Activated naive CD8-positive, alpha-beta T cell treated with anti-CD3 and anti-CD28 coated beads, Interleukin-2, amount 50 U/mL, for 16 hours (primary cell): ENCODE measurements around the gene ZNF813.
A peak's percentile ranks its signal among the peaks of the same experiment; 100 is the strongest.
"Not testable (repeated sequence)": the region's sequence is repeated elsewhere in the genome, so short reads cannot be mapped to it uniquely, and the experiment has no call there.

ENCODE experiments used
- DNase-seq: peaks from one replicate; pipeline ENCODE4 v3.0.0-alpha.2; 2020; ENCODE audit warnings: low read depth, low spot score

The ZNF813 gene

DNA sequence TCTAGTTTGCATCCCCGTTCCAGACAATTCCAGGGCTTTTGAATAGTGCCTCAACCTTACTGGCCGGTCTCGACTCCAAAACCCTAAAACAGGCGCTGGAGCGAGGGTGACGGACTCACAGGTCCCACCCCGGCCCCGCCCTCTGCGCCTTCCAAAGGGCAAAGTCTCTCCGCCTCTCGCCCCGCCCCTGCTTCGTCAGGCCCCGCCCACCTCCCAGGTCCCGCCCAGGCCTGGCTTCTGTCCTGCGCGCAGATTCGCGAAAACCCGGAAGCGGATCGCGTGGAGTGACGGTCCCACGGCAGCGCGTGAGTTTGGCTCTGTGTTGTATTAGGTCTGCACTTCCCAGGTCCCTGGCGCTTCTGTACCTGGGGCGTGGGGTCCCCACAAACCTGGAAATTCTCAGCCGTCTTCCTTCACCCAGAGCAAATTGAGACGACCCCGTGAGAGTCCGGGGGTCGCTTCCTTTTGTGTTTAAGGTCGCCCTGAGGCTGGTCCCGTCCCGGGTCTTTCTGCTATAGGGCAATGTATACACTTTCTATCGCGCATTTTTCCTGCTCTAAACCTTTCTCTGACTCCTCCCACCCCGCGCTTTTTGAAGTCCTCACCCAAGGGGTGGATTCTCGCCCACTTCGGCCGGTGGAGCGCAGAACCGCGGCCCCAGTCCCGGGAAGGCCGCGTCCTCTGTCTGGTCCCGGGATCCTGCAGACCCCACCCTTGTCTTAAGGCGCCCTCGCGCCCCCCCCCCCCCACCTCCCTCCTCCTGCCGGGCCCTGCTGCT lies at the start of gene ZNF813:
Gene ZNF813 (plus strand): TSS at position 249 of the 778 bp plus-strand sequence. CDS start 16,090 bp downstream, outside the sequence.
- DNase-seq = peak; percentile 94

DNA sequence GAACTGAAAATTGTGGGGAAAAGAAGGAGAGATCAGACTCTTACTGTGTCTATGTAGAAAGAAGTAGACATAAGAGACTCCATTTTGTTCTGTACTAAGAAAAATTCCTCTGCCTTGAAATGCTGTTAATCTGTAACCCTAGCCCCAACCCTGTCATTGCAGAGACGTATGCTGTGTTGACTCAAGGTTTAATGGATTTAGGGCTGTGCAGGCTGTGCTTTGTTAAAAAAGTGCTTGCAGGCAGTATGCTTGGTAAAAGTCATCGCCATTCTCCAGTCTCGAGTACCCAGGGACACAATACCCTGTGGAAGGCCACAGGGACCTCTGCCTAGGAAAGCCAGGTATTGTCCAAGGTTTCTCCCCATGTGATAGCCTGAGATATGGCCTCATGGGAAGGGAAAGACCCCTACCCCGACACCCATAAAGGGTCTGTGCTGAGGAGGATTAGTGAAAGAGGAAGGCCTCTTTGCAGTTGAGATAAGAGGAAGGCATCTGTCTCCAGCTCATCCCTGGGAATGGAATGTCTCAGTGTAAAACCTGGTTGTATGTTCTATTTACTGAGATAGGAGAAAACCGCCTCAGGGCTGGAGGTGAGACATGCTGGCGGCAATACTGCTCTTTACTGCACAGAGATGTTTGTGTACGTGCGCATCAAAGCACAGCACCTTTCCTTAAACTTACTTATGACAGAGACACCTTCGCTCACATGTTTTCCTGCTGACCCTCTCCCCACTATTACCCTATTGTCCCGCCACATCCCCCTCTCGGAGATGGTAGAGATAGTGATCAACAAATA lies 46.8 kb upstream of the ZNF813 start:
- DNase-seq = not testable (repeated sequence)

DNA sequence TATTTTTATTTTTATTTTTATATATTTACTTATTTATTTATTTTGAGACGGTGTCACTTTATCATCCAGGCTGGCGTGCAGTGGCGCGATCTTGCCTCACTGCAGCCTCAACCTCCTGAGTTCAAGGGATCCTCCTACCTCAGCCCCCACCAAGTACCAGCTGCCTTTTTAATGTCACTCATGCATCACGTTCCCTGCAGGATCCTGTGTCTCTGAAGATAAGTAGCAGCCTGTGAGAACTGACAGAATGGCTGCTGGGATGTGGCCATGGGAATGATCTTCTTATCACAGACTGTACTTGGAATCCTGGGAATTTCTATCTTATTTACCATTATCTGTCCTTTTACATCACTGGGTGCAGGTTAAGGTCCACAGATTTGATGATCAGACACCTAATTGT lies 45.0 kb upstream of the ZNF813 start:
- DNase-seq = no peak

DNA sequence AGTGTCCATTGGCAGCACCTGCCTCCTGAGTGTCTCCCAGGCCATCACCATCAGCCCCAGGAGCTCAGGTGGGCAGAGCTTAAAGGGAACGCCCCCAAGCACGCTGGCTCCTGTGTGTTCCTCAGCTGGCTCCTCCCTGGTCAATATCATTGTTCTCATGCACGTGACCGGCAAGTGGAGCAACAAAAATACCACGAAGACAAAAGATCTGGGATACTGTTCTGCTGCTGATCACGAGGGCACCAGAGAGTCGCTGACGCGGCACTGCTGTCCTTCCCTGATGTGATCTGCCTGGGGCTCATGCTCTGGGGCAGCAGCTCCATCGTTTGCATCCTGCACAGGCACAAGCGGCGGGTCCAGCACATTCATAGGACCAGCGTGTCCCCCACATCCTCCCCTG lies 44.5 kb upstream of the ZNF813 start:
- not testable (repeated sequence) for DNase-seq

DNA sequence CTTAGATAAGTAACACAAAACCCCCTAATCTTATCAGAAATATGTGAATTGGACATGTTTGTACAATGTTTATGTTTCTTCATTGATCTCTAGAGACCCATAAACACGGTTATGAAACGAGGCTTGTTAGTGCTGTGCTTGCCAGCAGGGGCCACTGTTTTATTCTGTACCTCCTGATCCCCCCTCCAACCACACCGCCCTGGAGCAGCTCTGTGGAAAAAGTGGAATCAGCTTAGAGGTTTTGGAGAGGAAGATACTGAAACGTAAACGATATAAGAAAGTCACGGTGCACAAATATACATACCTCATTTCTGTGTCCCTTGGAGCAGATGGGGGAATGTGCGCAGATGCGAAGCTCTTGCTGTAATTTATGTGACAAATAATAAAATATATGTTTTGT lies 43.9 kb upstream of the ZNF813 start:
- DNase-seq = not testable (repeated sequence)

DNA sequence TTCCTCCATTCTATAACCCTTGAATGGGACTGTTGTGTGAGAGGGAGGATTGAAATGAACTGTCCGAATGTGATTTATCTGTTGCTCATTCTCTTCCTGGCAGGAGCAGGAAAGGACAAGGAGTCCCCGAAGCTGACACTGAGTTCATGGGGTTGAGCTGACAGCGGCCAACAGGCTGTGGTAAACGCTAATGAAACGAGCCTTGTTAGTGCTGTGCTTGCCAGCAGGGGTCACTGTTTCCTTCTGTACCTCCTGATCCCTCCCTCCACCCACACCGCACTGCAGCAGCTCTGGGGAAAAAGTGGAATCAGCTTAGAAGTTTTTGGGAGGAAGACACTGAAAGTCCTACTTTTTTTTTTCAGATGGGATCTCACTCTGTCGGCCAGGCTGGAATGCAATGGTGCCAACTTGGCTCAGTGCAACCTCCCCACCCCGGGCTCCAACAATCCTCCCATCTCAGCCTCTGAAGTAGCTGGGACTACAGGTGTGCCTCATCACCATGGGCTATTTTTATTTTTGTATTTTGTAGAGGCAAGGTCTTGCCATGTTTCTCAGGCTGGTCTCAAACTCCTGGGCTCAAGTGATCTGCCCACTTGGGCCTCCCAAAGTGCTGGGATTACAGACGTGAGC lies 42.5 kb upstream of the ZNF813 start:
- peak; percentile 39 for DNase-seq

DNA sequence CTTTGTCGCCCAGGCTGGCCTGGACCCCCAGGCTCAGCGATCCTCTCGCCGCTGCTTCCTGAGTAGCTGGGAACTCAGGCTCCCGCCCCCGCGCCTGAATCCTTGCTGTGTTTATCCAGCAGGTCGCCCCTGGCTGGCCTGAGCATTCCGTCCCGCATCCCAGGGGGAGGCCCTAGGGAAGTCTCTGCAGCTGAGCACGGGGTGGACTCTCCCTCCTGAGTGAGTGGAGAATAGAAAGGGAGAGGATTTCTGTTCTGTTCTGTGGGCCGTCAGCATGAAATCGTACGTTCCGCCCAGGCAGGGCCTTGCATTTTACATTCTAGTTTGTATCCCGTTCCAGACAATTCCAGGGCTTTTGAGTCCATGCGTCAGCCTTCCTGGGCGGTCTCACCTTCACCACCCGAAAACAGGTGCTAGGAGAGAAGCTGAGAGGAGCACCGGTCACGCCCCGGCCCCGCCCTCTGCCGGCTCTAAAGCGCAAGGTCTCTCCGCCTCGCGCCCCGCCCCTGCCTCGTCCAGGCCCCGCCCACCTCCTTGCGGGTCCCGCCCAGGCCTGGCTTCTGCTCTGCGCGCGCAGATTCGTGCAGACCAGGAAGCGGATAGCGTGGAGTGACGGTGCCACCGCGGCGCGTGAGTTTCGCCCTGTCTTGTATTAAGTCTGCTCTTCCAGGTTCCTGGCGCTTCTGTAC lies 36.0 kb upstream of the ZNF813 start, which contains the start of gene ZNF761:
Gene ZNF761 (plus strand): TSS at position 586 of the 689 bp plus-strand sequence. CDS start 15,285 bp downstream, outside the sequence.
- peak; percentile 94 for DNase-seq

DNA sequence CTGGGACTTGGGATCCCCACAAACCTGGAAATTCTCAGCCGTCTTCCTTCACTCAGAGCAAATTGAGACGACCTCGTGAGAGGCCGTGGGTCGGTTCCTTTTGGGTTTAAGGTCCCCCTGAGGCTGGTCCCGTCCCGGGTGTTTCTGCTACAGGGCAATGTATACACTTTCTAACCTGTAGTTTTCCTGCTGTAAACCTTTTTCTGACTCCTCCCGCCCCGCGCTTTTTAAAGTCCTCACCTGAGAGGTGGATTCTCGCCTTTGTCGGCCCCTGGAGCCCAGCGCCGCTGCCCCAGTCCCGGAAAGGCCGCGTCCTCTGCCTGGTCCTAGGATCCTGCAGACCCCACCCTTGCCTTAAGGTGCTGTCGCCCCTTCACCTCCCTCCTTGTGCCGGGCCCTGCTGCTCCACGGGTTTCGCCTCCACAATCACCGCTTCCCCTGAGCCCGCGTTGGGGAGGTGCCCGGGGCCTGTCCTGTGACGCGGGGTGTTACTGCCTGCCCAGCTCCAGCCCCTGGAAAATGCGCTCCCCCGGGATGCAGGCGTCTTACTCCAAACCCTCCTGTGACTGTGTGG lies 35.4 kb upstream of the ZNF813 start:
- no peak for DNase-seq

DNA sequence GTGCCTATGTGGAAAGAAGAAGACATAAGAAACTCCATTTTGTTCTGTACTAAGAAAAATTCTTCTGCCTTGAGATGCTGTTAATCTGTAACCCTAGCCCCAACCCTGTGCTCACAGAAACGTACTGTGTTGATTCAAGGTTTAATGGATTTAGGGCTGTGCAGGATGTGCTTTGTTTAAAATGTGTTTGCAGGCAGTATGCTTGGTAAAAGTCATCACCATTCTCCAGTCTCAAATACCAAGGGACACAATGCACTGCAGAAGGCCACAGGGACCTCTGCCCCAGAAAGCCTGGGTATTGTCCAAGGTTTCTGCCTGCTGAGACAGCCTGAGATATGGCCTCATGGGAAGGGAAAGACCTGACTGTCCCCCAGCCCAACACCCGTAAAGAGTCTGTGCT lies 23.7 kb upstream of the ZNF813 start:
- DNase-seq = not testable (repeated sequence)

DNA sequence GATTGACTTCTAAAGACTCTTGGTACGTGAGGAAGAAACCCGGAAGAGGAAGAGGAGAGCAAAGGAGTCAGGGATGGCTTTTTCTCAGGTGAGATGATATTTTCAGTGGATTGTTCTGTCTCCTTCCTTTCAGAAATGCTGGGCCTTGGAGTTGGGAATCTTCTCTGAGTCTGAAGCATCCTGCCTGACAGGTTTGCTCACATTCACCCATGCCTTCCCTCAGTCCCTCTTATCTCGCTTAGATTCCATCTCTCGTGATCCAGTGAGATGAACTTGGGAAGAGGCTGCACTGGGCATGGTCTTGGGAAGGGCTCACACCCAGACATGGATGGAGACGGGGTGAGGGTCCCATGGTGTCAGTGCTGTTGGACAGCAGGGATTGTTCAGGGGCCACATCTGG lies 20.3 kb upstream of the ZNF813 start:
- not testable (repeated sequence) for DNase-seq

DNA sequence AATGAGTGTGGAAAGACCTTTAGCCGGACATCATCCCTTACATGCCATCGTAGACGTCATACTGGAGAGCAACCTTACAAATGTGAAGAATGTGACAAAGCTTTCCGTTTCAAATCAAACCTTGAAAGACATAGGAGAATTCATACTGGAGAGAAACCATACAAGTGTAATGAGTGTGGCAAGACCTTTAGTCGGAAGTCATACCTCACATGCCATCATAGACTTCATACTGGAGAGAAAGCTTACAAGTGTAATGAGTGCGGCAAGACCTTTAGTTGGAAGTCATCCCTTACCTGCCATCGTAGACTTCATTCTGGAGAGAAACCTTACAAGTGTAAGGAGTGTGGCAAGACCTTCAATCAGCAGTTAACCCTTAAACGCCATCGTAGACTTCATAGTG lies 11.7 kb upstream of the ZNF813 start:
- DNase-seq = no peak

DNA sequence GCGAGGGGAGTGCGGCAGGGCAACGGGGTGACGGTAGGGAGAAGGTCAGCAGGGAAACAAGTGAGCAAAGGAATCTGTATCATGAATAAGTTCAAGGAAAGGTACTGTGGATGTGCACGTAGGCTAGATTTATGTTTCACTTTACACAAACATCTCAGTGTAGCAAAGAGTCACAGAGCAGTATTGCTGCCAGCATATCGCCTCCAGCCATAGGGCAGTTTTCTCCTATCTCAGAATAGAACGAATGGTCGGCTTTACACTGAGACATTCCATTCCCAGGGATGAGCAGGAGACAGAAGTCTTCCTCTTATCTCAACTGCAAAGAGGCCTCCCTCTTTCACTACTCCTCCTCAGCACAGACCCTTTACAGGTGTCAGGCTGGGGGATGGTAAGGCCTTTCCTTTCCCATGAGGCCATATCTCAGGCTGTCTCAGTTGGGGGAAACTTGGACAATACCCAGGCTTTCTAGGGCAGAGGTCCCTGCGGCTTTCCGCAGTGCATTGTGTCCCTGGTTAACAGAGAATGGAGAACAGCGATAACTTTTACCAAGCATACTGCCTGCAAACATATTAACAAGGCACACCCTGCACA lies 7.3 kb upstream of the ZNF813 start:
- not testable (repeated sequence) for DNase-seq

DNA sequence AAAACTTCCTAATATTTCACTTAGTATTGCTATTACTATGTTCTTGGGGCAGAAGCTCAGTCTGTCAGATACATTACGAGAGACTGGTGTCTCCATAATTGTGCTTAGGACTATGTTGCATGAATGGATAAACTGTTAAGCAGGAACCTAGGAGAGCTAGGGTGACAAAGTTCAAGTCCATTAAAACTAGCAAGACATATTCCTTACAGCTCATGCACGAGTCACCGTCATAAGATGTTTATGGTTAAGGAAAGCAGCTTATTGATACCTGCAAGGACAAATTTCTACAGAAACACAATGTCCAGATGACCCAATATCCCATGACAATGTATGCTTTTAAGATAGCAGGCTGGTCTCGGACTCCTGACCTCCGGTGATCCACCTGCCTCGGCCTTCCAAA lies 5.7 kb upstream of the ZNF813 start:
- no peak for DNase-seq

DNA sequence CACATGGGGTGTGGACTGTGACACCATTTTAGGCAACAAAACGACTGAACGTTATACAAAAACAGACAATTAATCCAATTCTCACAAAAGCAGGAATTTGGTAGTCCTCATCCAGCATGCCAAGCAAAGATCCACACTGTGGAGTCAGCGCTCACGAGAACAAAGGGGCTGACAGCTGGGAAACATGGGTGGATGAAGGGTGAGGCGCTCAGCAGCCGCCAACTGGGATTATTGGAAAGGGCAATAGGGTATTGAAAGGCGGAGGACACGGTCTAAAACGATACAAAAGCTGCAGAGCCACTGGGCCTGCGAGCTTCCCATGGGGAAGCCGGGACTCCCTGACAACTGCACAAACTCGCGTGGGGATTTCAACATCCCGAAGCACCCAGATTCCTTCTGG lies 4.7 kb upstream of the ZNF813 start:
- no peak for DNase-seq

DNA sequence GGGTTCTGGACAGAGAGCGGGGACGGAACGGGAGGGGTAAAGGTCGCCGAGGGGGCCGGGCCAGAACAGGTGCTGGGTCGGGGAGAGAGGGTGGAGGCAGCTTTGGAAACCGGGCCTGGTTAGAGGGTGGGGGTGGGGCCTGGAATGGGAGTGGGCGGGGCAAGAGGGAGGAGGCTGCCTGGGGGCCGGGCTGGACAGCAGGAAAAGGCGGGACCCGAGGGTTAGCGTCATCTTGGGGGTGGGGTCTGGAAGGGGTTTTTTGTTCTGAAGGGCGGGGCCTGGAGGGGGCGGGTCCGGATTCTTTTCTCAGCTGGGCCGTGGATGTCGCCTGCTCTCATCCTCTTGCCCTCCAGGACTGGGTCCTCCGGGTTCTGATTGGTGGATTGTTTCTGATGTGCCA lies 4.3 kb upstream of the ZNF813 start:
- DNase-seq = no peak

DNA sequence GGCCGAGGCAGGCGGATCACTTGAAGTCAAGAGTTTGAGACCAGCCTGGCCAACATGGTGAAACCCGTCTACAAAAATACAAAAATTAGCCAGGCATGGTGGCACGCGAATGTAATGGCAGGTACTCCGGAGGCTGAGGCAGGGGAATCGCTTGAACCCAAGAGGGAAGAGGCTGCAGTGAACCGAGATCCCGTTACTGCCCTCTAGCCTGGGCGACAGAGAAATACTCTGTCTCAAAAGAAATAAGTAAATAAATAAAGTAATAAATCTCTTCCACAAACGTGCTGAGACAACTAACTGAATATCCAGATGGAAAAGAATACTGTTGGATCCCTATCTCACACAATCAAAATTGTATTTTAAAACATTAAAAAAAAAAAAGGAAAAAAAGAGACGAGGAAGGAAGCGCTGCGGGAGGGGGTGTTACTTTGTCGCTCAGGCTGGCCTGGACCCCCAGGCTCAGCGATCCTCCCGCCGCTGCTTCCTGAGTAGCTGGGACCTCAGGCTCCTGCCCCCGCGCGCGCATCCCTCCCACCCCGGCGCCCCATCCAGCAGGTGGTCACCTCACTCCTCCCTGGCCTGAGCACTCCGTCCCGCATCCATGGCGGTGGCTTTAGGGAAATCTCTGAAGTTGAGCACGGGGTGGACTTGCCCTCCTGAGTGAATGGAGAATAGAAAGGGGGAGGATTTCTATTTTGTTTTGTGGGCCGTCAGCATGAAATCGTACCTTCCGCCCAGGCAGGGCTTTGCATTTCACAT lies 628 bp upstream of the ZNF813 start:
- DNase-seq = no peak

DNA sequence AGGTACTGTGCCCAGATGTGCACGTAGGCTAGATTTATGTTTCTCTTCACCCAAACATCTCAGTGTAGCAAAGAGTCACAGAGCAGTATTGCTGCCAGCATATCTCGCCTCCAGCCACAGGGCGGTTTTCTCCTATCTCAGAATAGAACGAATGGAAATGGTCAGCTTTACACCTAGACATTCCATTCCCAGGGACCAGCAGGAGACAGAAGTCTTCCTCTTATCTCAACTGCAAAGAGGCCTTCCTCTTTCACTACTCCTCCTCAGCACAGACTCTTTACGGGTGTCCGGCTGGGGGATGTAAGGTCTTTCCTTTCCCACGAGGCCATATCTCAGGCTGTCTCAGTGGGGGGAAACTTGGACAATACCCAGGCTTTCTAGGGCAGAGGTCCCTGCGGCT lies 1.1 kb downstream of the ZNF813 start:
- DNase-seq = not testable (repeated sequence)

DNA sequence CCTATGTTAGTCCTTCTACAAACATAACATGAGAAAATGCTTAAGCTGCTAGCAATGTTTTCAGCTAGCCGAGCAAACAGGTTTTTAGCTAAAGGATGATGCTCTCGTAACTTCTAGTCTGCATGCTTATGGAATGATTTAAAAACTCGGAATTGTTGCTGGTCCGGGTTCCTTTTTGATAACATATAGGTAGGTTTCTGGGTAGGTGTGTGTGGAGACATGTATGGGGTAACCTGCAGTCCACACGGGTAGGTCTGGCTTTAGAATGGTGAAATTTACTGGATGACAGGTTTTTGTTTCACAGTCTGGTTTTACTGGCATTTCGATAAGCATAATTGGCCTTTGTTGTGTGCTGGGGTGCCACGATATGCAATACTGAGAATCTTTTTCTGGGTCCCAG lies 4.4 kb downstream of the ZNF813 start:
- no peak for DNase-seq

DNA sequence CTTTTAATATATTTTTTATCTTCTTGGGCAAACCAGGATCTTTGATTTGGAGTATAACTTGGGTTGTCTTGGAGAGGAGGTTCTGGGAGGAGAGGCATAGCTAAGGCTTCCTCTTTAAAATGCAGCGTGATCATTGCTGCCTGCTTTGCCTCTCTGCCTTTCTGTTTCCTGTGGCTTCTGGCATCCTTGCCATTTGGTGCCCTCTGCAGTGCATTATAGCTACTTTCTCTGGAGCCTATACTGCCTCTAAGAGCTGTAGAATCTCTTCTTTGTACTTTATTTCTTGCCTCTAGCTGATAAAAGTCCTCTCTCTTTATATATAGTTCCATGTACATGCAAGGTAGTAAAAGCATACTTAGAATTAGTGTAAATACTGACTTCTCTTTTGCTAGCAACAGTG lies 7.3 kb downstream of the ZNF813 start:
- DNase-seq = not testable (repeated sequence)

DNA sequence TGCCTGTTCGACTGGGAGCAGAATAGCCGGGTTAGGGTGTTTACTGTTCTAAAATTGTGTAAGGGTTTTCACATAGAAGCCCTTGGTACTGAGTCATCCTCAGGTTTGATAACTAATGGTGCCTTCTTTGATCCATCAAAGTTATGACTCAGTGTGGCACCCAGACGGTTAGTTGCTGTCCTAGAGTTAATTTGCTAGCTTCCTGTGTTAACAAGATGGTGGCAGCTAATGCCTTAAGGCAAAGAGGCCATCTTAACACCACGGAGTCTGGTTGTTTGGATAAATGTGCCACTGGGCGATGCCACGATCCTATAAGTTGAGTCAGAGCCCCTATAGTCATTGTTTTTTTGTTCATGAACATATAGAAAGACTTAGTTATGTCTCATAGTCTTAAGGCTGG lies 7.9 kb downstream of the ZNF813 start:
- DNase-seq = not testable (repeated sequence)
